ENCODE measurements around the gene SLC12A1.

SLC12A1 gene

GRCh38 chr15:48309740-48310139 is 103.6 kb downstream of the SLC12A1 start:
- TF ChIP-seq CTCF (IDR thresholded peaks at IDR 0.05; ENCODE audit: unreplicated experiment in 3 of 3): no peak
- Mint-ChIP-seq H3K4me3 (no peak overlapping the region), H3K36me3 (ENCODE audit: low read depth) (no peaks in the 10 kb centered on the region), H3K27ac (no peak overlapping the region), H3K9me3 (no peaks in the 10 kb centered on the region), H3K27me3 (ENCODE audit: low read depth) (no peaks in the 10 kb centered on the region), H3K4me1 (no peaks in the 10 kb centered on the region)

GRCh38 chr15:48313216-48313615 is 107.1 kb downstream of the SLC12A1 start:
- peaks cover 2% of the 10 kb centered on the region for H3K9me3 Mint-ChIP-seq
- H3K36me3 Mint-ChIP-seq (ENCODE audit: low read depth): no peaks in the 10 kb centered on the region
- H3K4me3 Mint-ChIP-seq: no peak overlapping the region

GRCh38 chr15:48315041-48315440 is 108.9 kb downstream of the SLC12A1 start:
- no peak for TF ChIP-seq CTCF (IDR thresholded peaks at IDR 0.05; ENCODE audit: unreplicated experiment in 3 of 3)
- Mint-ChIP-seq H3K36me3 (ENCODE audit: low read depth) (no peaks in the 10 kb centered on the region), H3K4me1 (no peaks in the 10 kb centered on the region), H3K27ac (no peak overlapping the region), H3K9me3 (peaks cover 2% of the 10 kb centered on the region), H3K27me3 (ENCODE audit: low read depth) (no peaks in the 10 kb centered on the region), H3K4me3 (no peak overlapping the region)

More at GRCh38 chr15:48313216-48313615, 107.1 kb downstream of the SLC12A1 start:
- H3K27me3 Mint-ChIP-seq (ENCODE audit: low read depth): no peaks in the 10 kb centered on the region
- TF ChIP-seq CTCF (IDR thresholded peaks at IDR 0.05; ENCODE audit: unreplicated experiment in 3 of 3): no peak
- H3K4me1 Mint-ChIP-seq: no peaks in the 10 kb centered on the region
- H3K27ac Mint-ChIP-seq: no peak overlapping the region

GRCh38 chr15:48317221-48317620 is 111.1 kb downstream of the SLC12A1 start:
- Mint-ChIP-seq H3K4me1 (no peaks in the 10 kb centered on the region), H3K9me3 (peaks cover 2% of the 10 kb centered on the region), H3K27me3 (ENCODE audit: low read depth) (no peaks in the 10 kb centered on the region), H3K4me3 (no peak overlapping the region), H3K36me3 (ENCODE audit: low read depth) (no peaks in the 10 kb centered on the region), H3K27ac (no peak overlapping the region)
- no peak for TF ChIP-seq CTCF (IDR thresholded peaks at IDR 0.05; ENCODE audit: unreplicated experiment in 3 of 3)

- Mint-ChIP-seq H3K27me3 (ENCODE audit: low read depth) (no peaks in the 10 kb centered on the region), H3K27ac (no peak overlapping the region), H3K9me3 (peaks cover 2% of the 10 kb centered on the region), H3K4me3 (no peak overlapping the region), H3K4me1 (no peaks in the 10 kb centered on the region), H3K36me3 (ENCODE audit: low read depth) (no peaks in the 10 kb centered on the region)
- TF ChIP-seq CTCF (IDR thresholded peaks at IDR 0.05; ENCODE audit: unreplicated experiment in 3 of 3): no peak
Observed at GRCh38 chr15:48318131-48318530, 112.0 kb downstream of the SLC12A1 start.

- Mint-ChIP-seq H3K27me3 (ENCODE audit: low read depth) (no peaks in the 10 kb centered on the region), H3K36me3 (ENCODE audit: low read depth) (no peaks in the 10 kb centered on the region)
Observed at GRCh38 chr15:48323294-48323693, 117.2 kb downstream of the SLC12A1 start.

More at GRCh38 chr15:48323294-48323693, 117.2 kb downstream of the SLC12A1 start:
- Mint-ChIP-seq H3K4me1 (peaks cover 15% of the 10 kb centered on the region), H3K27ac (no peak overlapping the region), H3K9me3 (no peaks in the 10 kb centered on the region), H3K4me3 (no peak overlapping the region)
- no peak for TF ChIP-seq CTCF (IDR thresholded peaks at IDR 0.05; ENCODE audit: unreplicated experiment in 3 of 3)

Data from nephron (organoid).